ENCODE data around the gene MYO1B.

- TF ChIP-seq CTCF (conservative IDR thresholded peaks at IDR 0.05) (peak; percentile 26), ZFX (IDR thresholded peaks at IDR 0.05) (no peak)
These were observed 104.8 kb downstream of the MYO1B start for GRCh38 chr2:191349990-191350389.
